GM23338 (cell line): ENCODE data around the gene FAM111A. TPM values are rescaled to one million over a fixed set of nuclear protein-coding genes. Genes with fewer than 3 reads are reported as not detected.
A peak's percentile ranks its signal among the peaks of the same experiment; 100 is the strongest.

Experiments used
- ATAC-seq: fragments of 200-7000 bp; cut with Tn5 transposase; 3 replicates; pipeline ENCODE4 v1.9.1; 2020
- DNase-seq: peaks from one replicate; pipeline ENCODE4 v3.0.0-alpha.2; 2015; ENCODE audit warnings: low spot score
- H2AFZ ChIP-seq: fragments of 200-600 bp; sonication (generic); 2 replicates; pipeline ENCODE4 v1.8.0; 2016; ENCODE audit warnings: antibody characterized with exemption, mild to moderate bottlenecking, moderate library complexity
- H3F3A ChIP-seq: fragments of 200-600 bp; sonication (generic); replicated peaks from 2 replicates; pipeline ENCODE4 v1.8.0; 2017; ENCODE audit warnings: antibody characterized with exemption, mixed run types, low read depth
- H3K27ac ChIP-seq: fragments of 200-600 bp; sonication (generic); 2 replicates; pipeline ENCODE4 v1.6.1; 2016; ENCODE audit warnings: low read depth
- H3K27me3 ChIP-seq: fragments of 200-600 bp; sonication (generic); 2 replicates; pipeline ENCODE4 v1.8.0; 2016; ENCODE audit warnings: mild to moderate bottlenecking, mixed run types, moderate library complexity; ENCODE audit not compliant: insufficient read depth
- H3K36me3 ChIP-seq: fragments of 200-600 bp; sonication (generic); 2 replicates; pipeline ENCODE4 v1.8.0; 2016; ENCODE audit warnings: mild to moderate bottlenecking; ENCODE audit not compliant: insufficient read depth
- H3K4me1 ChIP-seq: fragments of 200-600 bp; sonication (generic); 2 replicates; pipeline ENCODE4 v1.8.0; 2016; ENCODE audit warnings: mild to moderate bottlenecking, moderate library complexity; ENCODE audit not compliant: insufficient read depth
- H3K4me2 ChIP-seq: fragments of 200-600 bp; sonication (generic); 2 replicates; pipeline ENCODE4 v1.7.1; 2017; ENCODE audit warnings: mixed run types
- H3K4me3 ChIP-seq: fragments of 200-600 bp; sonication (generic); 2 replicates; pipeline ENCODE4 v1.6.1; 2016; ENCODE audit warnings: mixed run types
- H3K79me2 ChIP-seq: fragments of 200-600 bp; sonication (generic); replicated peaks from 2 replicates; pipeline ENCODE4 v1.8.0; 2017; ENCODE audit warnings: mild to moderate bottlenecking; ENCODE audit not compliant: insufficient read depth
- H3K9me2 ChIP-seq: fragments of 200-600 bp; sonication (generic); 2 replicates; pipeline ENCODE4 v1.8.0; 2017; ENCODE audit not compliant: insufficient read depth
- H4K20me1 ChIP-seq: fragments of 200-600 bp; sonication (generic); replicated peaks from 2 replicates; pipeline ENCODE4 v1.8.0; 2017; ENCODE audit warnings: mild to moderate bottlenecking; ENCODE audit not compliant: insufficient read depth
- H3K27ac Mint-ChIP-seq: 2 replicates; pipeline ENCODE4 v1.8.0; 2020; ENCODE audit warnings: inconsistent platforms, mild to moderate bottlenecking, moderate library complexity, mixed read lengths
- H3K27me3 Mint-ChIP-seq: 3 replicates; pipeline ENCODE4 v1.8.0; 2022; ENCODE audit warnings: low read depth, mild to moderate bottlenecking, moderate library complexity, mixed read lengths, inconsistent platforms; ENCODE audit not compliant: insufficient read depth, poor library complexity
- H3K36me3 Mint-ChIP-seq: 3 replicates; pipeline ENCODE4 v1.8.0; 2021; ENCODE audit warnings: low read depth, mild to moderate bottlenecking, inconsistent platforms, moderate library complexity, mixed read lengths
- H3K4me1 Mint-ChIP-seq: 3 replicates; pipeline ENCODE4 v1.8.0; 2020; ENCODE audit warnings: mild to moderate bottlenecking, inconsistent platforms, mixed read lengths
- H3K4me3 Mint-ChIP-seq: 3 replicates; pipeline ENCODE4 v1.8.0; 2021; ENCODE audit warnings: moderate library complexity, mild to moderate bottlenecking, inconsistent platforms, mixed read lengths
- H3K9me3 Mint-ChIP-seq: 3 replicates; pipeline ENCODE4 v1.8.0; 2020; ENCODE audit warnings: moderate library complexity, mild to moderate bottlenecking, inconsistent platforms, mixed read lengths
- CREB1 ChIP-seq: fragments of 250-450 bp; sonication (Bioruptor Pico); IDR thresholded peaks from 2 replicates; pipeline ENCODE4 v1.5.0; 2020; ENCODE audit warnings: low read depth, mild to moderate bottlenecking, moderate library complexity
- CTCF ChIP-seq, 2 experiments: fragments of 200-600 bp in 1 of 2; sonication (generic) in 1 of 2; conservative IDR thresholded peaks; 2 replicates each; pipeline versions ENCODE4 v1.5.1 to v1.6.1; 2016 to 2017; ENCODE audit warnings: antibody characterized with exemption in 2 of 2, low read depth in 2 of 2, mild to moderate bottlenecking in 2 of 2, moderate library complexity in 1 of 2
- ETS1 ChIP-seq: IDR thresholded peaks from 2 replicates; pipeline ENCODE4 v1.6.1; 2016; ENCODE audit warnings: antibody characterized with exemption
- EZH2 ChIP-seq: fragments of 200-600 bp; sonication (generic); IDR thresholded peaks from one replicate; pipeline ENCODE4 v1.8.0; 2017; ENCODE audit warnings: antibody characterized with exemption, mild to moderate bottlenecking, low read depth; ENCODE audit not compliant: unreplicated experiment
- EZH2phosphoT487 ChIP-seq: fragments of 200-600 bp; sonication (generic); IDR thresholded peaks from one replicate; pipeline ENCODE4 v1.8.1; 2018; ENCODE audit warnings: antibody characterized with exemption; ENCODE audit not compliant: unreplicated experiment
- JUNB ChIP-seq: IDR thresholded peaks from one replicate; pipeline ENCODE4 v1.6.1; 2016; ENCODE audit warnings: antibody characterized with exemption; ENCODE audit not compliant: unreplicated experiment
- NANOG ChIP-seq: IDR thresholded peaks from 2 replicates; pipeline ENCODE4 v1.6.1; 2016; ENCODE audit warnings: antibody characterized with exemption, borderline replicate concordance
- POLR2AphosphoS5 ChIP-seq: IDR thresholded peaks from 2 replicates; pipeline ENCODE4 v1.6.1; 2016; ENCODE audit warnings: antibody characterized with exemption, low read depth
- REST ChIP-seq: IDR thresholded peaks from one replicate; pipeline ENCODE4 v1.6.1; 2018; ENCODE audit warnings: antibody characterized with exemption; ENCODE audit not compliant: unreplicated experiment
- STAT1 ChIP-seq: IDR thresholded peaks from one replicate; pipeline ENCODE4 v1.6.1; 2016; ENCODE audit warnings: antibody characterized with exemption; ENCODE audit not compliant: unreplicated experiment
- ZNF114 ChIP-seq: fragments of 250-450 bp; sonication (Bioruptor Pico); IDR thresholded peaks from 2 replicates; pipeline ENCODE4 v1.5.0; 2020; ENCODE audit warnings: mild to moderate bottlenecking, moderate library complexity
- ZNF331 ChIP-seq: fragments of 250-450 bp; sonication (Bioruptor Pico); IDR thresholded peaks from 2 replicates; pipeline ENCODE4 v1.5.0; 2020; ENCODE audit warnings: low read depth, mild to moderate bottlenecking, moderate library complexity
- ZNF462 ChIP-seq: fragments of 250-450 bp; sonication (Bioruptor Pico); IDR thresholded peaks from 2 replicates; pipeline ENCODE4 v1.5.0; 2020; ENCODE audit warnings: mild to moderate bottlenecking, moderate library complexity
- polyA plus RNA-seq: library from polyadenylated mRNA; unstranded; fragments of >200 nt; fragmentation: Nextera tagmentation; extraction: Ambion mirVana; gene quantifications from 2 replicates; pipeline ENCODE4 v1.2.1, GENCODE V29; 2016
- total RNA-seq: library from RNA; depleted of rRNA; stranded (reverse); fragments of >200 nt; shearing (Covaris generic); gene quantifications from 2 replicates; pipeline ENCODE4 v1.2.3, GENCODE V29; 2014

The FAM111A gene
- total and polyA plus RNA-seq, 2 experiments from 2014 or later = 23.0 to 38.1 TPM

DNA sequence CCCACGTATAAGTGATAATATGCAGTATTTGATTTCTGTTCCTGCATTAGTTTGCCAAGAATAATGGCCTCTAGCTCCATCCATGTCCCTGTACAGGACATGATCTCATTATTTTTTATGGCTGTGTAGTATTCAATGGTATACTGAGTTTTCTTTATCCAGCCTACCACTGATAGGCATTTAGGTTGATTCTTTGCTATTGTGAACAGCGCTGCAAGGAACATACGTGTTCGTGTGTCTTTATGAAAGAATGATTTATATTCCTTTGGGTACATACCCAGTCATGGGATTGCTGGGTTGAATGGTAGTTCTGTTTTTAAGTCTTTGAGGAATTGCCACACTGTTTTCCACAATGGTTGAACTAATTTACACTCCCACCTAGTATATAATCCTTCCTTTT lies 1.5 kb upstream of the FAM111A start:
- Mint-ChIP-seq H3K27ac (no peak overlapping the region), H3K4me1 (peaks cover 25% of the 10 kb centered on the region), H3K27me3 (peaks cover 14% of the 10 kb centered on the region), H3K9me3 (peaks cover 13% of the 10 kb centered on the region), H3K4me3 (peak overlapping the region; percentile 92; the same call in 1 of the 3 replicates), H3K36me3 (peaks cover 21% of the 10 kb centered on the region)
- Histone ChIP-seq H2AFZ (no peak overlapping the region), H3K9me2 (no peaks in the 10 kb centered on the region), H4K20me1 (no peaks in the 10 kb centered on the region), H3K4me1 (peaks cover 26% of the 10 kb centered on the region), H3K4me2 (peak overlapping the region; percentile 84; the same call in 1 of the 2 replicates), H3F3A (peaks cover 7% of the 10 kb centered on the region; the same call in 1 of the 2 replicates), H3K4me3 (peak overlapping the region; percentile 63; the same call in 1 of the 2 replicates), H3K27ac (no peak overlapping the region), H3K36me3 (no peaks in the 10 kb centered on the region), H3K27me3 (peaks cover 4% of the 10 kb centered on the region; the same call in 1 of the 2 replicates), H3K79me2 (peaks cover 9% of the 10 kb centered on the region; the same call in 1 of the 2 replicates)
- no peak for ATAC-seq
- DNase-seq = no peak
- TF ChIP-seq NANOG = no peak
- no peak for TF ChIP-seq POLR2AphosphoS5
- TF ChIP-seq ZNF331 (CRISPR knock-in tag) = no peak
- TF ChIP-seq CREB1 (CRISPR knock-in tag) = no peak
- no peak for TF ChIP-seq STAT1
- TF ChIP-seq REST = no peak
- no peak for TF ChIP-seq ZNF114 (CRISPR knock-in tag)
- no peak for TF ChIP-seq ZNF462 (CRISPR knock-in tag)
- no peak for TF ChIP-seq EZH2
- no peak for TF ChIP-seq CTCF (conservative IDR thresholded peaks at IDR 0.05; ENCODE audit: low read depth in 2 of 2)
- TF ChIP-seq JUNB = no peak
- TF ChIP-seq EZH2phosphoT487 = no peak
- no peak for TF ChIP-seq ETS1
